K562 (cell line): ENCODE measurements around the gene DDX54. TPM values are rescaled to one million over a fixed set of nuclear protein-coding genes. Genes with fewer than 3 reads are reported as not detected.

Source experiments
- CHCHD3 ChIP-seq: fragments of 250-450 bp; sonication (Bioruptor Pico); IDR thresholded peaks from 2 replicates; pipeline ENCODE4 v2.1.2; 2022; ENCODE audit warnings: mild to moderate bottlenecking
- DMBX1 ChIP-seq: fragments of 250-450 bp; sonication (Bioruptor Pico); IDR thresholded peaks from 2 replicates; pipeline ENCODE4 v1.8.0; 2022; ENCODE audit warnings: inconsistent platforms, mild to moderate bottlenecking, moderate library complexity, borderline replicate concordance
- JUND ChIP-seq, 2 experiments: IDR thresholded peaks; 2 replicates in 1 of 2; 3 replicates in 1 of 2; pipeline ENCODE4 v1.6.1; 2011; ENCODE audit warnings: borderline replicate concordance in 2 of 2, low read depth in 2 of 2, low read length in 2 of 2, improper control_type of control experiment in 1 of 2, missing biosample characterization in 1 of 2, missing genetic modification characterization in 1 of 2, missing genetic modification reagents in 1 of 2
- MEIS2 ChIP-seq: fragments of 450-650 bp; IDR thresholded peaks from 2 replicates; pipeline ENCODE4 v1.6.1; 2014; ENCODE audit warnings: mild to moderate bottlenecking; ENCODE audit not compliant: partially characterized antibody
- TAL1 ChIP-seq: fragments of 450-650 bp; IDR thresholded peaks from 2 replicates; pipeline ENCODE4 v1.6.1; 2016; ENCODE audit warnings: mild to moderate bottlenecking
- ZNF121 ChIP-seq: sonication (generic); formaldehyde crosslinking; conservative IDR thresholded peaks from 2 replicates; pipeline ENCODE4 v1.8.0; 2022; ENCODE audit warnings: missing genetic modification reagents
- ZNF282 ChIP-seq: sonication (generic); formaldehyde crosslinking; IDR thresholded peaks from 2 replicates; pipeline ENCODE4 v1.8.1; 2023; ENCODE audit warnings: missing genetic modification reagents
- ZNF699 ChIP-seq: fragments of 250-450 bp; sonication (Bioruptor Pico); IDR thresholded peaks from 2 replicates; pipeline ENCODE4 v1.8.0; 2021; ENCODE audit warnings: mild to moderate bottlenecking, moderate library complexity; ENCODE audit not compliant: insufficient replicate concordance
- ZNF766 ChIP-seq: fragments of 200-800 bp; sonication (Bioruptor generic); conservative IDR thresholded peaks from 2 replicates; pipeline ENCODE4 v1.6.1; 2016; ENCODE audit warnings: missing genetic modification characterization, missing compliant biosample characterization
- polyA plus RNA-seq, 8 experiments: library from polyadenylated mRNA; depleted of rRNA in 4 of 8; stranded (reverse) in 5 of 8; unstranded in 3 of 8; fragments of >200 nt; fragmentation: Nextera tagmentation in 2 of 8; fragmentation: Illumina TruSeq in 1 of 8; extraction: Ambion mirVana in 2 of 8; extraction: Trizol in 1 of 8; gene quantifications; 2 replicates each; pipeline versions ENCODE4 v1.2.1 to v1.2.3, GENCODE V29; 2011 to 2014; ENCODE audit warnings: inconsistent platforms in 1 of 8, missing spikeins in 1 of 8
- total RNA-seq, 7 experiments: library from RNA; depleted of rRNA in 6 of 7; stranded (reverse); fragments of >200 nt in 6 of 7; fragmentation: Illumina TruSeq in 2 of 7; extraction: Trizol in 2 of 7; gene quantifications; 2 replicates each; pipeline versions ENCODE4 v1.2.1 to v1.2.3, GENCODE V29; 2011 to 2021; ENCODE audit warnings: low replicate concordance in 1 of 7
- TF ChIP-seq, protein P1 (sequence below): fragments of 450-650 bp; IDR thresholded peaks from 2 replicates; pipeline ENCODE4 v1.6.1; 2016; ENCODE audit warnings: low read depth
- TF ChIP-seq, protein P2 (sequence below): sonication (generic); formaldehyde crosslinking; IDR thresholded peaks from 2 replicates; pipeline ENCODE4 v1.8.0; 2023; ENCODE audit warnings: mild to moderate bottlenecking, missing genetic modification reagents
- TF ChIP-seq, protein P3 (sequence below), 2 experiments: IDR thresholded peaks; 2 replicates each; pipeline ENCODE4 v1.6.1; 2012; ENCODE audit warnings: improper control_type of control experiment in 2 of 2, low read depth in 2 of 2, low read length in 2 of 2, borderline replicate concordance in 1 of 2

DDX54 gene
- total and polyA plus RNA-seq, 9 of the 15 experiments (the other 6 are each of a cell fraction or from before 2014, with no cell fraction given): 1.4 to 135 (median 51.4) TPM

DNA sequence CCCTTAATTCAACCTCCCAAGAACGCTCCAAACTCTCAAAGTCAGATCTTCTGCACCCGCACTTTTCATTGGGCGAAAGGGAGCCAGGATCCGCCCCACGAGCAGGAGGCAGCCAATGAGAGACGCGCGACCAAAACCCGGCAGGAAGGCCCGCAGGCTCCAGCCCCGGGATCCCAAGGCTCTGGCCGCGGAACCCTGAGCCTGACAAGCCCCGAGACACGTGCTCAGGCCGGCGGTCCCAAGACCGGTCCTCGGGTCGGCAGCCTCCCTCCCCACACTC lies 438 bp downstream of the DDX54 start (continued):
- TF ChIP-seq, protein P1, sequence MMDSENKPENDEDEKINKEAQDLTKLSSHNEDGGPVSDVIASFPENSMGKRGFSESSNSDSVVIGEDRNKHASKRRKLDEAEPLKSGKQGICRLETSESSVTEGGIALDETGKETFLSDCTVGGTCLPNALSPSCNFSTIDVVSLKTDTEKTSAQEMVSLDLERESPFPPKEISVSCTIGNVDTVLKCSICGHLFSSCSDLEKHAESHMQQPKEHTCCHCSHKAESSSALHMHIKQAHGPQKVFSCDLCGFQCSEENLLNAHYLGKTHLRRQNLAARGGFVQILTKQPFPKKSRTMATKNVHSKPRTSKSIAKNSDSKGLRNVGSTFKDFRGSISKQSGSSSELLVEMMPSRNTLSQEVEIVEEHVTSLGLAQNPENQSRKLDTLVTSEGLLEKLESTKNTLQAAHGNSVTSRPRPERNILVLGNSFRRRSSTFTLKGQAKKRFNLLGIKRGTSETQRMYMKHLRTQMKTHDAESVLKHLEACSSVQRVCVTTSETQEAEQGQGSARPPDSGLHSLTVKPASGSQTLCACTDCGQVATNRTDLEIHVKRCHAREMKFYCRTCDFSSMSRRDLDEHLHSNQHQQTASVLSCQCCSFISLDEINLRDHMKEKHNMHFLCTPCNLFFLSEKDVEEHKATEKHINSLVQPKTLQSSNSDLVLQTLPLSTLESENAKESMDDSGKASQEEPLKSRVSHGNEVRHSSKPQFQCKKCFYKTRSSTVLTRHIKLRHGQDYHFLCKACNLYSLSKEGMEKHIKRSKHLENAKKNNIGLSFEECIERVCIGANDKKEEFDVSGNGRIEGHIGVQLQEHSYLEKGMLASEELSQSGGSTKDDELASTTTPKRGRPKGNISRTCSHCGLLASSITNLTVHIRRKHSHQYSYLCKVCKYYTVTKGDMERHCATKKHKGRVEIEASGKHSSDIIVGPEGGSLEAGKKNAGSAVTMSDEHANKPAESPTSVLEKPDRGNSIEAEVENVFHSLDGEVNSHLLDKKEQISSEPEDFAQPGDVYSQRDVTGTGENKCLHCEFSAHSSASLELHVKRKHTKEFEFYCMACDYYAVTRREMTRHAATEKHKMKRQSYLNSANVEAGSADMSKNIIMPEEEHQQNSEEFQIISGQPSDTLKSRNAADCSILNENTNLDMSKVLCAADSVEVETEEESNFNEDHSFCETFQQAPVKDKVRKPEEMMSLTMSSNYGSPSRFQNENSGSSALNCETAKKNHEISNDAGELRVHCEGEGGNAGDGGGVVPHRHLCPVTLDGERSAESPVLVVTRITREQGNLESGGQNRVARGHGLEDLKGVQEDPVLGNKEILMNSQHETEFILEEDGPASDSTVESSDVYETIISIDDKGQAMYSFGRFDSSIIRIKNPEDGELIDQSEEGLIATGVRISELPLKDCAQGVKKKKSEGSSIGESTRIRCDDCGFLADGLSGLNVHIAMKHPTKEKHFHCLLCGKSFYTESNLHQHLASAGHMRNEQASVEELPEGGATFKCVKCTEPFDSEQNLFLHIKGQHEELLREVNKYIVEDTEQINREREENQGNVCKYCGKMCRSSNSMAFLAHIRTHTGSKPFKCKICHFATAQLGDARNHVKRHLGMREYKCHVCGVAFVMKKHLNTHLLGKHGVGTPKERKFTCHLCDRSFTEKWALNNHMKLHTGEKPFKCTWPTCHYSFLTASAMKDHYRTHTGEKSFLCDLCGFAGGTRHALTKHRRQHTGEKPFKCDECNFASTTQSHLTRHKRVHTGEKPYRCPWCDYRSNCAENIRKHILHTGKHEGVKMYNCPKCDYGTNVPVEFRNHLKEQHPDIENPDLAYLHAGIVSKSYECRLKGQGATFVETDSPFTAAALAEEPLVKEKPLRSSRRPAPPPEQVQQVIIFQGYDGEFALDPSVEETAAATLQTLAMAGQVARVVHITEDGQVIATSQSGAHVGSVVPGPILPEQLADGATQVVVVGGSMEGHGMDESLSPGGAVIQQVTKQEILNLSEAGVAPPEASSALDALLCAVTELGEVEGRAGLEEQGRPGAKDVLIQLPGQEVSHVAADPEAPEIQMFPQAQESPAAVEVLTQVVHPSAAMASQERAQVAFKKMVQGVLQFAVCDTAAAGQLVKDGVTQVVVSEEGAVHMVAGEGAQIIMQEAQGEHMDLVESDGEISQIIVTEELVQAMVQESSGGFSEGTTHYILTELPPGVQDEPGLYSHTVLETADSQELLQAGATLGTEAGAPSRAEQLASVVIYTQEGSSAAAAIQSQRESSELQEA: no peak
- TF ChIP-seq TAL1 (no peak), ZNF766 (CRISPR knock-in tag) (no peak), MEIS2 (peak; percentile 2), DMBX1 (CRISPR knock-in tag) (0 out of 2 replicates have a peak, but pooled peaks have one; percentile 9), JUND (IDR thresholded peaks at IDR 0.05; ENCODE audit: borderline replicate concordance, low read depth, low read length) (peak; percentile 0; the same call in 1 of the 2 replicates), JUND (tag; IDR thresholded peaks at IDR 0.05; ENCODE audit: borderline replicate concordance, low read depth, low read length) (no peak), ZNF121 (no peak), ZNF699 (no peak), CHCHD3 (CRISPR knock-in tag) (no peak), ZNF282 (CRISPR knock-in tag) (no peak)
- TF ChIP-seq, protein P2, sequence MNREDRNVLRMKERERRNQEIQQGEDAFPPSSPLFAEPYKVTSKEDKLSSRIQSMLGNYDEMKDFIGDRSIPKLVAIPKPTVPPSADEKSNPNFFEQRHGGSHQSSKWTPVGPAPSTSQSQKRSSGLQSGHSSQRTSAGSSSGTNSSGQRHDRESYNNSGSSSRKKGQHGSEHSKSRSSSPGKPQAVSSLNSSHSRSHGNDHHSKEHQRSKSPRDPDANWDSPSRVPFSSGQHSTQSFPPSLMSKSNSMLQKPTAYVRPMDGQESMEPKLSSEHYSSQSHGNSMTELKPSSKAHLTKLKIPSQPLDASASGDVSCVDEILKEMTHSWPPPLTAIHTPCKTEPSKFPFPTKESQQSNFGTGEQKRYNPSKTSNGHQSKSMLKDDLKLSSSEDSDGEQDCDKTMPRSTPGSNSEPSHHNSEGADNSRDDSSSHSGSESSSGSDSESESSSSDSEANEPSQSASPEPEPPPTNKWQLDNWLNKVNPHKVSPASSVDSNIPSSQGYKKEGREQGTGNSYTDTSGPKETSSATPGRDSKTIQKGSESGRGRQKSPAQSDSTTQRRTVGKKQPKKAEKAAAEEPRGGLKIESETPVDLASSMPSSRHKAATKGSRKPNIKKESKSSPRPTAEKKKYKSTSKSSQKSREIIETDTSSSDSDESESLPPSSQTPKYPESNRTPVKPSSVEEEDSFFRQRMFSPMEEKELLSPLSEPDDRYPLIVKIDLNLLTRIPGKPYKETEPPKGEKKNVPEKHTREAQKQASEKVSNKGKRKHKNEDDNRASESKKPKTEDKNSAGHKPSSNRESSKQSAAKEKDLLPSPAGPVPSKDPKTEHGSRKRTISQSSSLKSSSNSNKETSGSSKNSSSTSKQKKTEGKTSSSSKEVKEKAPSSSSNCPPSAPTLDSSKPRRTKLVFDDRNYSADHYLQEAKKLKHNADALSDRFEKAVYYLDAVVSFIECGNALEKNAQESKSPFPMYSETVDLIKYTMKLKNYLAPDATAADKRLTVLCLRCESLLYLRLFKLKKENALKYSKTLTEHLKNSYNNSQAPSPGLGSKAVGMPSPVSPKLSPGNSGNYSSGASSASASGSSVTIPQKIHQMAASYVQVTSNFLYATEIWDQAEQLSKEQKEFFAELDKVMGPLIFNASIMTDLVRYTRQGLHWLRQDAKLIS (CRISPR knock-in tag): no peak
- TF ChIP-seq, protein P3, sequence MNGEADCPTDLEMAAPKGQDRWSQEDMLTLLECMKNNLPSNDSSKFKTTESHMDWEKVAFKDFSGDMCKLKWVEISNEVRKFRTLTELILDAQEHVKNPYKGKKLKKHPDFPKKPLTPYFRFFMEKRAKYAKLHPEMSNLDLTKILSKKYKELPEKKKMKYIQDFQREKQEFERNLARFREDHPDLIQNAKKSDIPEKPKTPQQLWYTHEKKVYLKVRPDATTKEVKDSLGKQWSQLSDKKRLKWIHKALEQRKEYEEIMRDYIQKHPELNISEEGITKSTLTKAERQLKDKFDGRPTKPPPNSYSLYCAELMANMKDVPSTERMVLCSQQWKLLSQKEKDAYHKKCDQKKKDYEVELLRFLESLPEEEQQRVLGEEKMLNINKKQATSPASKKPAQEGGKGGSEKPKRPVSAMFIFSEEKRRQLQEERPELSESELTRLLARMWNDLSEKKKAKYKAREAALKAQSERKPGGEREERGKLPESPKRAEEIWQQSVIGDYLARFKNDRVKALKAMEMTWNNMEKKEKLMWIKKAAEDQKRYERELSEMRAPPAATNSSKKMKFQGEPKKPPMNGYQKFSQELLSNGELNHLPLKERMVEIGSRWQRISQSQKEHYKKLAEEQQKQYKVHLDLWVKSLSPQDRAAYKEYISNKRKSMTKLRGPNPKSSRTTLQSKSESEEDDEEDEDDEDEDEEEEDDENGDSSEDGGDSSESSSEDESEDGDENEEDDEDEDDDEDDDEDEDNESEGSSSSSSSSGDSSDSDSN (IDR thresholded peaks at IDR 0.05; ENCODE audit: borderline replicate concordance in 1 of 2, low read depth in 2 of 2, low read length in 2 of 2): peak in 1 of 2 experiments; percentile 42; a peak in 1 of 4 replicates
